H7 (cell line): ENCODE data around the gene PI4KB. TPM values are rescaled to one million over a fixed set of nuclear protein-coding genes. Genes with fewer than 3 reads are reported as not detected.

Experiments
- DNase-seq: peaks from one replicate; pipeline ENCODE4 v3.0.0; 2012
- H3K27me3 ChIP-seq: 2 replicates; pipeline ENCODE4 v1.6.0; 2011; ENCODE audit warnings: mild to moderate bottlenecking, low read length; ENCODE audit not compliant: control insufficient read depth, insufficient read depth
- H3K36me3 ChIP-seq: replicated peaks from 2 replicates; pipeline ENCODE4 v1.5.1; 2011; ENCODE audit warnings: low read length; ENCODE audit not compliant: control insufficient read depth, insufficient read depth
- H3K4me3 ChIP-seq: 2 replicates; pipeline ENCODE4 v1.5.1; 2011; ENCODE audit warnings: low read depth, mild to moderate bottlenecking, control low read depth, low read length, moderate library complexity; ENCODE audit not compliant: insufficient read depth
- total RNA-seq: library from RNA; depleted of rRNA; stranded (reverse); fragments of >200 nt; shearing (Covaris generic); gene quantifications from 2 replicates; pipeline ENCODE4 v1.2.3, GENCODE V29; 2014; rRNA removed

The PI4KB gene
- total RNA-seq = 33.4 and 36.2 TPM in 2 replicates

- Histone ChIP-seq H3K4me3 (peak within 1 kb of the TSS; percentile 66), H3K27me3 (no peaks in the 10 kb centered on the region), H3K36me3 (no peaks in the 10 kb centered on the region; the same call in 1 of the 2 replicates)
- peak; percentile 97 for DNase-seq
Observed at GRCh38 chr1:151327223-151327902, at the start of gene PI4KB. Gene PI4KB, minus strand, starts transcription at chr1:151327416. Its CDS starts 10,935 bp downstream, at chr1:151316481.

GRCh38 chr1:151373196-151373595 is 46.0 kb upstream of the PI4KB start:
- no peaks in the 10 kb centered on the region for H3K36me3 ChIP-seq
- DNase-seq = no peak
- H3K27me3 ChIP-seq = no peaks in the 10 kb centered on the region
- no peak overlapping the region for H3K4me3 ChIP-seq

- no peaks in the 10 kb centered on the region for H3K36me3 ChIP-seq
- H3K27me3 ChIP-seq = no peaks in the 10 kb centered on the region
- DNase-seq = peak; percentile 79
- peak within 1 kb of the TSS; percentile 47 for H3K4me3 ChIP-seq
Observed at GRCh38 chr1:151372058-151372934, 45.1 kb upstream of the PI4KB start, which contains the start of gene SELENBP1. Gene SELENBP1, minus strand, starts transcription at chr1:151372705. Its CDS starts 64 bp downstream, at chr1:151372641.

- H3K27me3 ChIP-seq = no peaks in the 10 kb centered on the region
- no peaks in the 10 kb centered on the region; the same call in 1 of the 2 replicates for H3K36me3 ChIP-seq
- no peak overlapping the region for H3K4me3 ChIP-seq
- DNase-seq = no peak
Observed at GRCh38 chr1:151371370-151372057, 44.3 kb upstream of the PI4KB start.

GRCh38 chr1:151370211-151370911 is 43.1 kb upstream of the PI4KB start:
- Histone ChIP-seq H3K36me3 (peaks cover under 1% of the 10 kb centered on the region), H3K4me3 (no peak overlapping the region), H3K27me3 (no peaks in the 10 kb centered on the region)
- DNase-seq = no peak

GRCh38 chr1:151369621-151370048 is 42.4 kb upstream of the PI4KB start:
- peaks cover 5% of the 10 kb centered on the region for H3K36me3 ChIP-seq
- no peak overlapping the region for H3K4me3 ChIP-seq
- no peaks in the 10 kb centered on the region for H3K27me3 ChIP-seq
- peak; percentile 67 for DNase-seq

- Histone ChIP-seq H3K4me3 (no peak overlapping the region), H3K36me3 (peaks cover 5% of the 10 kb centered on the region)
Observed at GRCh38 chr1:151369302-151369610, 42.0 kb upstream of the PI4KB start.

GRCh38 chr1:151368393-151369301 is 41.4 kb upstream of the PI4KB start:
- no peak overlapping the region for H3K4me3 ChIP-seq
- peaks cover 5% of the 10 kb centered on the region for H3K36me3 ChIP-seq
- H3K27me3 ChIP-seq = no peaks in the 10 kb centered on the region
- DNase-seq = no peak

More at GRCh38 chr1:151369302-151369610, 42.0 kb upstream of the PI4KB start:
- no peak for DNase-seq
- no peaks in the 10 kb centered on the region for H3K27me3 ChIP-seq

GRCh38 chr1:151367658-151368392 is 40.6 kb upstream of the PI4KB start:
- peaks cover 5% of the 10 kb centered on the region for H3K36me3 ChIP-seq
- H3K27me3 ChIP-seq = no peaks in the 10 kb centered on the region
- no peak for DNase-seq
- no peak overlapping the region for H3K4me3 ChIP-seq

- DNase-seq = no peak
- H3K36me3 ChIP-seq = peaks cover 5% of the 10 kb centered on the region
- no peaks in the 10 kb centered on the region for H3K27me3 ChIP-seq
- no peak overlapping the region for H3K4me3 ChIP-seq
Observed at GRCh38 chr1:151364996-151365395, 37.8 kb upstream of the PI4KB start.

- Histone ChIP-seq H3K36me3 (peaks cover 5% of the 10 kb centered on the region), H3K4me3 (no peak overlapping the region), H3K27me3 (no peaks in the 10 kb centered on the region)
- no peak for DNase-seq
Observed at GRCh38 chr1:151362308-151363155, 35.3 kb upstream of the PI4KB start.

GRCh38 chr1:151361883-151362282 is 34.7 kb upstream of the PI4KB start:
- DNase-seq = no peak
- Histone ChIP-seq H3K4me3 (no peak overlapping the region), H3K27me3 (no peaks in the 10 kb centered on the region)

More at GRCh38 chr1:151361883-151362282, 34.7 kb upstream of the PI4KB start:
- H3K36me3 ChIP-seq = peaks cover 5% of the 10 kb centered on the region
